HG02610 (cell line): ENCODE measurements around the gene MAGI2.
"Not testable (repeated sequence)": the region's sequence is repeated elsewhere in the genome, so short reads cannot be mapped to it uniquely, and the experiment has no call there.

Source experiments
- ATAC-seq: cut with Tn5 transposase; IDR thresholded peaks from one replicate; pipeline ENCODE4 v1.9.1; 2021; ENCODE audit warnings: mild to moderate bottlenecking, moderate library complexity; ENCODE audit not compliant: unreplicated experiment

MAGI2 gene

DNA sequence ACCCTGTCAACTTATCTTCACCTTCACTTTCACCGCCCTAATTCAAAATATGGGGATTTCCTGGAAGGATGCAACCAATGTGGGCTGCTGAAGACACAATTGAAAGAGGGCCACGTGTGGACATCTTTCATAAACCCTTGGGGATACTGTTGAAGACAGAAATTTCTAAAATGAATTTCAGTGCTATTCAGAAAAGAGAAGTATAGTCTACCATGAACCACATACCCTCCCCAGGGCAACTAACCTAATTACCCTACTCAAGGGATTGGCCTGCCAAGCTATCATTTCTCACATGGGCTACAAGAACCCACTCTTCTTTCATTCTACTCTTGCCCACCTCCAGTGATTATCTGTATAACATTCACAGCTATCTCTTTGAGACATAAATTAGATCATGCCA lies 1428.9 kb downstream of the MAGI2 start:
- no peak for ATAC-seq

DNA sequence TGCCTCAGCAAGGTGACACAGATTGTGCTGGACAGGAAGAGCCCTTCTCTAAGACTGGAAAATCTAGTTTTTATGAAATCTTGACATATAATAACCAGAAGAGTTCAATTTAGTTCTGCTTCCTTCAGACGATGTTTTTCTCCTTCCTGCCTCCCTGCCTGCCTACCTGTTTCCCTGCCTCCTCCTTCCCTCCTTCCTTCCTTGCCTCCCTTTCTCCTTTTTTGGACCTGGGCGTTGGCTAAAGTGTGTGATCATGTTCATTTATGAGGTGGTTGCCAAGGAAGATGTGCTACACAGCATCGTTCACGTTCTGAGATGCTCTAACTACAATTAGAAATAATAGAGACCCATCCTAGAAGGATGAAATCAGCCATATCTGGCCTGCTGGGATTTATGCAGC lies 1430.3 kb downstream of the MAGI2 start:
- no peak for ATAC-seq

DNA sequence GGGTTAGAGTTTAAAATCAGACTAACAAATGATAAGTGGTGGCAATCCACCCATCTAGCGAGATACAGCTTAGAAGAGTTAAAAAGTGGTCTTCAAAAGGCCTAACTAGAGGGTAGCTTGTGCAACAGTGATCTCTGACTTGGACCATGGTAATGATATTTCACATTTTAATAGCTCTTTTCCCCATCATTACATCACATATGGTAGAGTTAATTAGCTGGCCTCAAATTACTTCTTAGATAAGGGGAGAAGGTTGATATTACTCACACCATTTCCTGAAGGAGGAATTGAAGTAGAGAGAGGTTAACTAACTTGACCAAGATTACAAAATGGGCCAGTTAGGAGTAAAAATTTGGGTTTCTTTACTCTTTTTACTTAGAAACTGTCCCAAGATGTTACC lies 1431.3 kb downstream of the MAGI2 start:
- ATAC-seq = no peak

DNA sequence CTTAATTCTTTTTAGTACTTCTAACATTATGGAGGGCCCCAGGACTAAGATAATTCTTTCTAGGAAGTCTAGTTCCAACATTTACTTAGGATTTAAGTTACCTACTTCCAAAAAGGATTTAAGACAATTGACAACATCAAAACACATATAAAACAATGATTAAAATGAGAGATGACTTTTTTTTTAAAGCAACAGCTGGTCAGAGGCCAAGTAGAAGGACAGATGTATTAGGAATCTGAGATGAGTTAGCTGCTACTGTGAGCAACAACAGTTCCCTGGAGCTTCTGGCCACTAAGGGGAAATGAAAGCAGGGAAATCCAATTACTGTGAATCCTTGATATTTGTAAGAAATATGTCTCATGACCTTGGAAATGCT lies 1432.6 kb downstream of the MAGI2 start:
- ATAC-seq = no peak

DNA sequence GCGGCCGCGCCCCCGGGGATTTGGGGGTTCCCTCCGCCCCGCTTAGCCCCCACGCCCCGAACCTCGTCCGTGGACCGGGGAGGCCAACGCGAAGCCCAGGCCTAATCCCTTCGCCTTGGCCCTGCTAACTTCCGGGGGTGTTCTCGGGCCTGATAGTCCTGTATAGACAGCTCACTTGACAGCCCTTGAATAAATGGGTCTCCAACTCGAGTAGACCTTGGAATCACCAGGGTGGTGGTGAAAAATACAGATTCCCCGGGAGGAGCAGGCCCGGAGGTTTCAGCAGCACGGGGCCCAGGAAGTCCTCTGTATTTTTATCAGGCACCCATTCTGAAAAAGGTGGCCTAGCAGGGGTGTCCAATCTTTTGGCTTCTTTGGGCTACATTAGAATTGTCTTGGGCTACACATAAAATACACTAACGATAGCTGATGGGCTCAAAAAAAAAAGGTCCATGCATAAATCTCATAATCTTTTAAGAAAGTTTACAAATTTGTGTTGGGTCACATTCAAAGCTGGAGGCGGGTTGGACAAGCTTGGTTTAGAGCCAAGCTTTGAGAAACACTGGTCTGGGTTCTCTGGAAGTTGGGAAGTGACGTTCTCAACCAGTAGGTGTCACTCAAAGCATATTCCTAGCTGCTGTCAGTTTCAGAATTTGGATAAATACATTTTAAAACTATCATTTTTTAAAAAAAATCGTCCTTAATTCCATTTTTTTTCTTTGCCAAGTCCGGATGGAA lies 1433.2 kb downstream of the MAGI2 start:
- peak; percentile 39 for ATAC-seq

DNA sequence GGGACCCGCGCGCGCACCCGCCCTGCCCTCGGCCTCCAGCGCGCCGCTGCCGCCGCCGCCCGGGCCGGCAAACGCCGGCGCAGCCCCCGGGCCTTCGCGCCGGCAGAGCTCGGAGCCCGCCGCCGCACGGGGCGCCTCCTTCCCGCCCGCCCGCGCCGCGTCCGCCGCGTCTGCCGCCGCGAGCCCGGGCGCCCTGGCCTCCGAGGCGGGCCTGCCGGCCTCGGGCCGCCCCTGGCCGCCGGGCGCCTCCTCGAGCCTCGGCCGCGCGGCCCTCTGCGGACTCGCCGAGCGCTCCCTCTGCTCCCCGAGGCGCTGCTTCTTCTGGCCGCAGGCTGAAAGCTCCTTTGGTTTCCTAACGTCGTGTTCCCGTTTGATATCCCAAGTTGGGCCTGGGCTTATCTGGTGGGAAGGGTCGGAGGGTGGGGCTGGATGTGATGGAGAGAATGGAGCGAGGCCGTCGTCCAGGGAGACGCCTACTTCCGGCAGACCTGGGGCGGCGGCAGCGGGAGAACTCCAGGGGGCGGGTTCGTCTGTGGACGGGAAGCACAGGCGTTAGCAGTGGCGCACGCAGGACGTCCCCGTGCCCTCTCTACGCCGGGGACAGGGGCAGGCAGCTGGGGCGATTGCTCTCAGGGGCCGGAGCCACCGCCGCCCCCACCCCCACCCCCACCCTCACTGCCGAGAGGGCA lies 1433.9 kb downstream of the MAGI2 start:
- ATAC-seq = peak; percentile 88

DNA sequence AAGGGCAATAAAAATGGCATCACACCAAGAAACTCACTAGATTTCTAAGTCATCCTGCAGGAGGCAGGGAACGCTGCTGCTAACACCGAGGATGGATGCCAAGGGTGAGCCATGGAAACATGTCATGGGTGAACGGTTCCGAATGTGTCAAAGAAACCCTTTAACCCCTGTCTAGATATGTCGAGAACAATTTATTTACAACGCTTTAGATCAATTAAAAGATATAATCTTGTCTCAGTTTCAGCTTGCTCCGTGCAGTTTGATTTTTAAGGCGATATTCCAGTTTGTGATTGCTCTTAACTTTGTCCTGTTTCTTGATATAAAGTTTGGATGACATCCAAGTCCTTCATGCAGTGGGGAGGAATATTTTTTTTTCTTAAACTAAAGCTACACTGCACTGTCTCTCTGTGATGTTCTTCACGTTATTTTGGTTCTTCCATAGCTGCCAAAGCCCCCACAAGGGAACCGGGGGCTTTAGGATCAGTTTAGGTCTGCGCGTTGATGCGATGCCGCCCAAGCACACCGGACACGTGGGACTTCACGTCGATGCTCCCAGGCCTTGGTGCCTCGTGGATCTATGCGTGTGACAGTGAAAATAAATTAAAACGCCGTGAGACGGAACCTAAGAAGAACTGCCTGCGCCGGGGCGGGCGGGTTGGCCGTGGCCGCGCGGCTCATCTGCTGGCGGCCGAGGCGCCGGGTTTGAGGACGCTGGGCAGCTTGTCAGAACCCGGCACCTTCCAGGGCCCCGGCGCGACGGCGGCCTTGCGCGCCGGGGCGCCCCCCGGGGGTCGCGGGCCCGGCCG lies 1434.6 kb downstream of the MAGI2 start:
- no peak for ATAC-seq

DNA sequence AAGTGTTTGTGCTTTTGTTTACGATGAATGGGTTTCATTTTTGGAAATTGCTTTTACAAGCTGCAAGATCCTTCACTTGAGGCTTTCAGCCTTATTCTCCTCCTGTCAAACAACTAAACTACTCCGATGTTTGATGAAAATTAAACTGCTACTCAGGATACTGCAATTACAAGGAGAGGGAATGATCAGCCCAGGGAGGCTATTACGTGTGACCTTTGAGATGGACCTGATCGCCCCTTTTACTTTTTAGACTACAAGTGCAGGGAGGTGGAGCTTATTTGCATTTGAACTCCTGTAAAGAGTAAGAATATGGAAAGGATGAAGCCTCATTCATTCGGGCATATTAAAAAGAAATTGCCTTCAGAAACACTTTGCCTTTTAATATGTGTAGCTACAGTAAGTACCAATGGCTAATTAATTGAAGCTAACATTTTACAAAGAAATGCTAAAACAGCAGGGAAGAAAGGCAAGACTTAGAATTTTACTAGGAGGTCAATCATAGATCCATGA lies 1435.8 kb downstream of the MAGI2 start:
- no peak for ATAC-seq

DNA sequence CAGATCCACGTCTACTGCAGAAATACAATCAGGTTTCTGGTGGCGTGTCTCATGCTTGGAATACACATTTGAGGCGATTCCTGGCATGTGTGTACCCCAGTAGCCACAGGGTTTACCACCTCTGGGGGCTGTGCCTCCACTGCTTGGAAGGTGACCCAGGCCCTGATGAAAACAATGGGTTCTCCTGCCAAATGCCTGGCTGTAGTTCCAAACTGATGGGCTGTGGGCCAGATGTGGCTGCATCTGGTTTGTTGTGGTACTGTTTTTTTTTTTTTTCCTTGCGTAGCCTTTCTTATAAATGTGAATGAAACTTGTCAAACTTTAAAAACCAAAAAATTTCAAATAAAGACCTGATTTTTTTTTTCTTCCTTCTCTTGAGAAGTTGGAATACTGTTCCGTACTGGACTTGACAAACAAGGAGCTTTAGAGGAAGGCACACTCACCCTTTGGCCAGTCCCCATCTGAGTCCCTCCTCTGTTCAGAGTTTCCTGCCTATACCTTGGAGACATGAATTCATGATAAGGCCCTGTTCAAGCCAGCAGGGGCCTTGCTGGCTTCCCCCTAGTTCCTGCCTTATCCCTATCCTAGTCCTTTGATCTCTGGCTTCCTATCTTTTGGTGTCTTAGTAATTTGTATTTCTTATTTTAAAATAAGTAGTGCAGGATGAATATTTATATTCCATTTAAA lies 1437.8 kb downstream of the MAGI2 start:
- no peak for ATAC-seq

DNA sequence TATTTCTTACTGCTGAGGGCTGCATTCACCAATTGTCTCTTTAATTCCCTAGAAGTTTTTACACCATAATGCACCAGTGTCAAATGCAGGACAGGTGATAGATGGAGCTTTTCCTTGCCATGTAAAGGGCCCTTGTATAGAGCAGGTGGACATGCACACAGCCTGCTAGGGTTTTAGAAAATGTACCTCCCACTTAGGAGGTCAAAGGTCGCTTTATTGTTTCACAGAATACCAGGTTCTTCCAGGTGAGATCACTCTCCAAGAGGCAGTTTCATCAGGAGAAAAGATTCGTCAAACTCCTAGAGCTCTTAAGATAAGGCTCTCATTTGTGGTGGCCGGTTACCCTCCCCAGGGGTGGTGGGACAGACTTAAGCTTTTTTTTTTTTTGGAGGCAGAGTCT lies 1439.1 kb downstream of the MAGI2 start:
- ATAC-seq = no peak

DNA sequence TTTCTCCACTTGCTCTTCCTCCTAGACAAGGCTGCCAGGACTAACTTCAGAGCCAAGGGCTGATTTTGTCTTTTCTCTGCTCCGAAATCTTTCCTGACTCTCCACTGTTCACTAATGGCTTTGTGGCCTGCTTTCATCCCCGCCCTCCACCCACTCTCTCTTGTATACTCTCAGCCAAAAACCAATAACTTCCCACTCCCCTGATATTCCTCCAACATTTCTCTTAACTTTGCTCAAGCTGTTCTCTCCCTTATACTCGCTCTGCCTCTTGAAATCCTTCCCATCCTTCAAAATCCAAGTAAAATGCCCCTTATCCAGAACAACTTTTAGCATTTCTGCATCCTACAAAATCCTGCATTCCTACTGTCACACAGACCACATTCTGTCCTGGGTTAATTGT lies 1440.1 kb downstream of the MAGI2 start:
- no peak for ATAC-seq

DNA sequence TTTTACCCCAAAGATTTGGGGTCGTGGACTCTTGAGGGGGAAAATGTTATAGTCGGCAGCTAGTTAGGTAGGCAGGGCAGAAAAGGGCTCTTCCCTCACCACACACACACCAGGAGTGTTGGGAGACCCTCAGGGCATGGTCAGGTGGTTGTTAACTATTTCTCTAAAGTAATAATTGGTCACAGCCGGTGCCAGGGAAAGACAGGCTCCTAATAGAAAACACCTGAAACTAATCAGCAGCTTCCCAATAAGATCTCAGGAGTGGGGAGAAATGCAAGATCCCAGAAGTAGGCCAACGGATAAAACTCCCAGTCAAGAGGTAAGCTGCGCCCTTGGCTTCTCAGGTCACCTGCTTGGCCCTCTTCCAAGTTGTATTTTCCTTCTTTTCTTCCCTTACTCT lies 1441.8 kb downstream of the MAGI2 start:
- ATAC-seq = no peak

DNA sequence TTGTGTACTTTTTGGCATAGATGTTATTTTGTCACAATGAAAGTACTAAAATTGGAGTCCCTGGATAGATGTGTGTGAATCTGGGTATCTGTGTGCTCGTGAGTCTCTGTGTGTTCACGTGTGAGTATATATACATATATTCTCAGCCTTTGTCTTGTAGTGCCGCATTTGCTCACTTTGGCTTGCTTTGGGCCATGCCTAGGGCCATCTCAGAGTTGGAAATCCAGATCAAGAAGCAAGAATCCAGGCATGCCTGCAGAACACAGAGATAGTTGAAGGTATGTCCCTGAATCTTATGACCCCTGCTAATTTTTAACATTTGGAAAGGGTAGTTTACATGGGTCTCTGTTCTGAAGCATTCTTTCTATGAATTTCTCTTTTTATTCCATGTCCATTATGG lies 1446.2 kb downstream of the MAGI2 start:
- ATAC-seq = no peak

DNA sequence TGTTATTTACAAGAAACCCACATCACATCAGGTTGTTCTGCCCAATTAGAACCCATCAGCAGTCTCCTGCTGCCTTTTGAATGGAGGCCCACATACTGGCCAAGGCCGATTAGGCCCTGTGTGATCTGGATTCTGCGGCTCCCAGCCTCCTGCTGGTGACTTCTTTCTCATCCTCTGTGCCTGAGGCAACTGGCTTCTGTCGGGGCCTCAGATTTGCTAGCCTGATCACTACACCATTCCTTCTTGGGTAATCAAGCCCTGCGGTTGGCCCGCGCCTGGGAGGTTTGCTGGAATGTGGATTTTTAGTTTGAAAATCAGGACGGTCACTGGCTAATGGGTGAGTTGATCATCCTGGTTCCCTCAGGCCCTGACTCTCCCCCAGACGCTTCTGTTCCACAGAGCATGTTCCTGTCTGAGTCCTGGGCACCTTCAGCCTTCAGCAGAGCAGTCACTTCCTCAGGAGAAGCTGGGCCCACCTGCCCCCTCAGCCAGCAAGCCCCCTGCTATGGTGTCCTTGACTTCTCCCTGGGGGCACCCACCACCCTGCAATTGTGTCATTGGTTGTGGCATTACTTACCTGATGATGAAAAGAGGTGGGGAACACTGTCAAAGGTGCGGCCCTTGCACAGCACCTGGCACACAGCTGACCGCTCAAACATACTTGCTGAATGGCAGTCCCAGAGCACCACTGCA lies 1447.3 kb downstream of the MAGI2 start:
- no peak for ATAC-seq

DNA sequence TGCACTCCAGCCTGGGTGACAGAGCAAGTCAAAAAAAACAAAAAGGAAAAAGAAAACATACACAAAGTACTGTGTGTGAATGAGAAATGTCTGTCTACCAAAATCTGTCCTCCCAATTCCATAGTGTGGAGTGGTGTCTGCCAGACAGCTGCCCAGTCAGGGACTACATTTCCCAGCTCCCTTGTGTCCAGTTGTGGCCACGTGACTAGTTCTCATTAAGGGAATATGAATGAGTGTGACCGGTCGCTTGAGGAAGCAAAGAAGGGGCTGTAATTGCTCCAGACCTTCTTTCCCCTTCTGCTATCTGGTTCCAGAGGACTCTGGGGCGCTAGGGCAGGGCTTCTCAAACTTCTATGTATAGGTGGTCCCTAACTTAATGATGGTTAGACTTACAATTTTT lies 1450.8 kb downstream of the MAGI2 start:
- no peak for ATAC-seq

DNA sequence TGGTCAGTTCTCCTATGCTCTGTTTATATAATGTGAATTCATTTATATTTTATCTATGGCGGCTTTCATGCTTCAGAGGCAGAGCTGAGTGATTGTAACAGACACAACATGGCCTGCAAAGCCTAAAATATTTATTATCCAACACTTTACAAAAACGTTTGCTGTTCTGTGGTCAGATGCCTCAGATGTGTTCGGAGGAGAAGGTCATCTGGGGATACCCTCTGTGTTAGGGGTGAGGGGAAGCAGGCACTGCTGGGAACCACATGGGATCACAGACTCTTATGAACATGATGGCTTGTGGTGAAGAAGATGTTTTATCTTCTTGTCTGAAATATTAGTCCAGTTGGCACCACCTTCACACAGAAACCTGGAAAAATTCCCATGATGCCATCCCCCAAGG lies 1451.4 kb downstream of the MAGI2 start:
- ATAC-seq = no peak

DNA sequence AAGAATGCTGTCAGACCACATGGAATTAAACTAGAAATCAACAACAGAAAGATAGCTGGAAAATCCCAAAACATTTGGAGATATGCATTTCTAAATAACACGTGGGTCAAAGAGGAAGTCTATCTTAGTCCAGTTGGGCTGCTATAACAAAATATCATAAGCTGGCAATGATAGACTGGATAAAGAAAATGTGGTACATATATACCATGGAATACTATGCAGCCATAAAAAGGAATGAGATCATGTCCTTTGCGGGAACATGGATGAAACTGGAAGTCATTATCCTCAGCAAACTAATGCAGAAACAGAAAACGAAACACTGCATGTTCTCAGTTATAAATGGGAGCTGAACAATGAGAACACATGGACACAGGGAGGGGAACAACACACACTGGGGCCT lies 1454.3 kb downstream of the MAGI2 start:
- ATAC-seq = not testable (repeated sequence)

DNA sequence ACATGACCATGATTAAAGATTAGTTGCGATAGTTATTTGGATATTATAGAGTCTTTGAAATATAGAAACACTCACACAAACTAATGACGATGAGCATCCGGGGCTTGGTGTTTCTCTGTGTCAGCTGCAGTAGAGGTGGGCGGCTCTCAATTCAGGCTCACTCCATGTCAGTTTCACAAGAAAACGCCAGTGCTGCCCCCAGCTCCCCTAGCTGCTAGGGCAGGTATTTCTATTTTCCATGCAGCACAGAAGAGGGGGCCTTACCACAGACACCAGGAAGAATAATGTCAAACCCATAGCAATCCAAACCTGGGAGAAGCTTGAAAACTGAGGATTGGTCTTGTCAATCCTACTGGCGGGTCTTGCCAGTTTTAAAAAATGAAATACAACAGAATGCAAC lies 1457.8 kb downstream of the MAGI2 start:
- no peak for ATAC-seq

DNA sequence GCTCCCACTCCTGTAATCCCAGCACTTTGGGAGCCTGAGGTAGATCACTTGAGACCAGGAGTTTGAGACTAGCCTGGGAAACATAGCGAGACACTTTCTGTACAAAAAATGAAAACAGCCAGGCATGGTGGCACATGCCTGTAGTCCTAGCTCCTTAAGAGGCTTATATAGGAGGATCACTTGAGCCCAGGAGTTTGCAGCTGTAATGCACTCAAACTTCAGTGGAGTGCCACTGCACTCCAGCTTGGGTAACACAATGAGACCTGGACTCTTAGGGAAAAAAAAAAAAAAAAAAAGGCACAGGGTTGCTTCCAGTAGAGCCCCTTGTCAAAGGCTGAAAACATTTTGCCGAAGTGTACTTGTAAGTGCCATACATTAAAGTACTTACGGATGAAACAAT lies 1459.6 kb downstream of the MAGI2 start:
- ATAC-seq = no peak

DNA sequence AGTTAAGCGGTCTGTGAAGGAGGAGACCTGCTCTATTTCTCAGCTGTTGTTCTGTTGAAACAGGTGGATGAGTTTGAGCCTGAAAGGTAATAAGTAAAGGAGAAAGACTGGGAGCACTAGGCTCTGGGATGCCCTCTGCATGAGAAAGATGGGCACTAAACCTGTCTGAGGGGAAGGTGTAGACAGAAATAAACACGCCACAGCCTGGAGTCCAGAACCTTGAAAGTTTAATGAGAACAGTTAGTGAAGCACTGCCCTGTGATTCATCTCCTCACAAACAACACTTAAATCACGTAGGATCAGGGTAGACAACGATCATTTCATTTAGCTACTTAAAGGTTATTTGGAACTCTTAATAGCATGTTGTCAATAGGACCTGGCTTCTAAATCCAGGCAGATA lies 1461.8 kb downstream of the MAGI2 start:
- ATAC-seq = no peak
